H1 (cell line): ENCODE data around the gene ZDHHC11B.

Experiments used
- CTCF ChIP-seq, 3 experiments: IDR thresholded peaks; 1 replicate in 2 of 3; 2 replicates in 1 of 3; pipeline versions ENCODE4 v1.5.1 to v1.6.1; 2011; ENCODE audit warnings: low read length in 3 of 3, mild to moderate bottlenecking in 3 of 3, inconsistent platforms in 2 of 3, low read depth in 1 of 3, moderate library complexity in 1 of 3; ENCODE audit not compliant: insufficient read depth in 1 of 3; ENCODE audit errors: control extremely low read depth in 1 of 3
- EZH2 ChIP-seq: fragments of 200-600 bp; sonication (generic); IDR thresholded peaks from 2 replicates; pipeline ENCODE4 v1.7.1; 2012; ENCODE audit warnings: low read depth, mild to moderate bottlenecking, moderate library complexity, low read length, inconsistent platforms; ENCODE audit not compliant: severe bottlenecking
- JUN ChIP-seq: IDR thresholded peaks from 2 replicates; pipeline ENCODE4 v1.6.1; 2011; ENCODE audit warnings: low read depth, mild to moderate bottlenecking, improper control_type of control experiment, low read length
- PHF8 ChIP-seq: fragments of 200-600 bp; sonication (generic); conservative IDR thresholded peaks from 2 replicates; pipeline ENCODE4 v1.7.1; 2012; ENCODE audit warnings: low read depth, mild to moderate bottlenecking, inconsistent platforms, low read length, moderate library complexity
- POLR2A ChIP-seq, 2 experiments: IDR thresholded peaks; 1 replicate in 1 of 2; 2 replicates in 1 of 2; pipeline ENCODE4 v1.6.1; 2011; ENCODE audit warnings: low read depth in 2 of 2, low read length in 2 of 2, mild to moderate bottlenecking in 2 of 2; ENCODE audit errors: control extremely low read depth in 1 of 2
- SIN3A ChIP-seq, 2 experiments: IDR thresholded peaks in 1 of 2; conservative IDR thresholded peaks in 1 of 2; 2 replicates each; pipeline ENCODE4 v1.6.1; 2011 to 2012; ENCODE audit warnings: low read length in 2 of 2, improper control_type of control experiment in 1 of 2, low read depth in 1 of 2, mild to moderate bottlenecking in 1 of 2
- TAF1 ChIP-seq: IDR thresholded peaks from 2 replicates; pipeline ENCODE4 v1.6.1; 2011; ENCODE audit warnings: mild to moderate bottlenecking, low read depth, low read length
- TBP ChIP-seq: IDR thresholded peaks from 2 replicates; pipeline ENCODE4 v1.6.1; 2011; ENCODE audit warnings: low read depth, low read length, improper control_type of control experiment
- YY1 ChIP-seq: IDR thresholded peaks from 2 replicates; pipeline ENCODE4 v1.6.1; 2011; ENCODE audit warnings: low read depth, mild to moderate bottlenecking, low read length
- TF ChIP-seq, protein P1 (sequence below): IDR thresholded peaks from 2 replicates; pipeline ENCODE4 v1.6.1; 2012; ENCODE audit warnings: inconsistent platforms
- TF ChIP-seq, protein P2 (sequence below): IDR thresholded peaks from 2 replicates; pipeline ENCODE4 v1.6.1; 2011; ENCODE audit warnings: low read length, improper control_type of control experiment
- TF ChIP-seq, protein P3 (sequence below): IDR thresholded peaks from 2 replicates; pipeline ENCODE4 v1.6.1; 2011; ENCODE audit warnings: low read depth, mild to moderate bottlenecking, low read length; ENCODE audit not compliant: insufficient read depth

GRCh38 chr5:751496-751895 is 33.0 kb downstream of the ZDHHC11B start:
- TF ChIP-seq PHF8 (no peak), EZH2 (no peak), POLR2A (IDR thresholded peaks at IDR 0.05; ENCODE audit: control extremely low read depth in 1 of 2, low read depth in 2 of 2, low read length in 2 of 2) (no peak), JUN (no peak), CTCF (IDR thresholded peaks at IDR 0.05; ENCODE audit: control extremely low read depth in 1 of 3, insufficient read depth in 1 of 3, low read depth in 1 of 3, low read length in 3 of 3) (no peak), TAF1 (no peak), SIN3A (conservative IDR thresholded peaks at IDR 0.05 in 1 of 2, IDR thresholded peaks at IDR 0.05 in 1 of 2; ENCODE audit: low read depth in 1 of 2, low read length in 2 of 2) (no peak), YY1 (no peak), TBP (no peak)
- TF ChIP-seq, protein P1, sequence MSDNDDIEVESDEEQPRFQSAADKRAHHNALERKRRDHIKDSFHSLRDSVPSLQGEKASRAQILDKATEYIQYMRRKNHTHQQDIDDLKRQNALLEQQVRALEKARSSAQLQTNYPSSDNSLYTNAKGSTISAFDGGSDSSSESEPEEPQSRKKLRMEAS = no peak
- TF ChIP-seq, protein P2, sequence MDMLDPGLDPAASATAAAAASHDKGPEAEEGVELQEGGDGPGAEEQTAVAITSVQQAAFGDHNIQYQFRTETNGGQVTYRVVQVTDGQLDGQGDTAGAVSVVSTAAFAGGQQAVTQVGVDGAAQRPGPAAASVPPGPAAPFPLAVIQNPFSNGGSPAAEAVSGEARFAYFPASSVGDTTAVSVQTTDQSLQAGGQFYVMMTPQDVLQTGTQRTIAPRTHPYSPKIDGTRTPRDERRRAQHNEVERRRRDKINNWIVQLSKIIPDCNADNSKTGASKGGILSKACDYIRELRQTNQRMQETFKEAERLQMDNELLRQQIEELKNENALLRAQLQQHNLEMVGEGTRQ = no peak
- TF ChIP-seq, protein P3, sequence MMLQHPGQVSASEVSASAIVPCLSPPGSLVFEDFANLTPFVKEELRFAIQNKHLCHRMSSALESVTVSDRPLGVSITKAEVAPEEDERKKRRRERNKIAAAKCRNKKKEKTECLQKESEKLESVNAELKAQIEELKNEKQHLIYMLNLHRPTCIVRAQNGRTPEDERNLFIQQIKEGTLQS = no peak
